Endothelial cell of umbilical vein (primary cell): ENCODE results near the gene RHOV. TPM values are rescaled to one million over a fixed set of nuclear protein-coding genes. Genes with fewer than 3 reads are reported as not detected.

ENCODE experiments used
- BruUV-seq: library from RNA; stranded (reverse); fragments of 400-500 nt; replicated peaks from 2 replicates; lab custom pipeline; 2021; lab: Mats Ljungman, UMichigan
- CTCF ChIA-PET: fragments of 300-600, 350-600 bp; sonication (Branson Sonifier 250); formaldehyde crosslinking; loops from one replicate; lab custom pipeline; 2021; ENCODE audit warnings: antibody characterized with exemption, inconsistent platforms; lab: Charles Lee
- POLR2A ChIA-PET: fragments of 300-600, 350-600 bp; sonication (Branson Sonifier 250); formaldehyde crosslinking; loops from one replicate; lab custom pipeline; 2021; ENCODE audit warnings: antibody characterized with exemption, inconsistent platforms; lab: Charles Lee
- DNase-seq: peaks from one replicate; pipeline ENCODE4 v3.0.0-alpha.2; 2011; ENCODE audit warnings: low read depth, low spot score
- FAIRE-seq: peaks from 2 replicates; lab custom pipeline; 2011; peaks lifted over from hg19 to GRCh38; lab: Jason Lieb, UNC
- H2AFZ ChIP-seq: 2 replicates; pipeline ENCODE4 v1.6.0; 2012; ENCODE audit warnings: low read depth, low read length, control low read depth, inconsistent platforms
- H3K27ac ChIP-seq: 2 replicates; pipeline ENCODE4 v1.5.1; 2011; ENCODE audit warnings: low read depth, mild to moderate bottlenecking, control low read depth, low read length, moderate library complexity; ENCODE audit not compliant: insufficient read depth
- H3K27me3 ChIP-seq, 2 experiments: 2 replicates each; pipeline versions ENCODE4 v1.6.0 to v1.6.1; 2011; ENCODE audit warnings: low read length in 2 of 2, mixed read lengths in 1 of 2; ENCODE audit not compliant: control insufficient read depth in 2 of 2, insufficient read depth in 2 of 2
- H3K36me3 ChIP-seq, 2 experiments: 2 replicates in 1 of 2; 3 replicates in 1 of 2; pipeline ENCODE4 v1.5.1; 2011; ENCODE audit warnings: low read length in 2 of 2, mild to moderate bottlenecking in 1 of 2, moderate library complexity in 1 of 2; ENCODE audit not compliant: control insufficient read depth in 2 of 2, insufficient read depth in 2 of 2; ENCODE audit errors: extremely low read depth in 1 of 2
- H3K4me1 ChIP-seq: 3 replicates; pipeline ENCODE4 v1.5.1; 2011; ENCODE audit warnings: mild to moderate bottlenecking, low read length; ENCODE audit not compliant: control insufficient read depth, insufficient read depth; ENCODE audit errors: extremely low read depth
- H3K4me2 ChIP-seq: 2 replicates; pipeline ENCODE4 v1.6.1; 2011; ENCODE audit warnings: low read length, control low read depth, mixed read lengths; ENCODE audit not compliant: insufficient read depth
- H3K4me3 ChIP-seq, 3 experiments: fragments of 200-600 bp in 1 of 3; sonication (generic), shearing (Covaris generic) in 1 of 3; replicated peaks in 1 of 3; 2 replicates each; pipeline ENCODE4 v1.5.1; 2011 to 2016; ENCODE audit warnings: control low read depth in 3 of 3, low read length in 3 of 3, mild to moderate bottlenecking in 2 of 3, inconsistent platforms in 1 of 3, low read depth in 1 of 3, moderate library complexity in 1 of 3; ENCODE audit not compliant: insufficient read depth in 1 of 3
- H3K79me2 ChIP-seq: 2 replicates; pipeline ENCODE4 v1.6.0; 2012; ENCODE audit warnings: low read length, inconsistent platforms; ENCODE audit not compliant: control insufficient read depth, insufficient read depth
- H3K9ac ChIP-seq: replicated peaks from 2 replicates; pipeline ENCODE3; 2011; ENCODE audit warnings: low read length, control low read depth; ENCODE audit not compliant: insufficient read depth; ENCODE audit errors: extremely low read depth
- H3K9me1 ChIP-seq: replicated peaks from 3 replicates; pipeline ENCODE4 v1.6.0; 2011; ENCODE audit warnings: mild to moderate bottlenecking, low read length; ENCODE audit not compliant: control insufficient read depth, insufficient read depth; ENCODE audit errors: extremely low read depth
- H3K9me3 ChIP-seq: replicated peaks from 2 replicates; pipeline ENCODE4 v1.5.1; 2012; ENCODE audit warnings: low read length, inconsistent platforms; ENCODE audit not compliant: control insufficient read depth, insufficient read depth
- H4K20me1 ChIP-seq: replicated peaks from 2 replicates; pipeline ENCODE3; 2011; ENCODE audit warnings: mild to moderate bottlenecking, low read length; ENCODE audit not compliant: control insufficient read depth, insufficient read depth; ENCODE audit errors: extremely low read depth
- CTCF ChIP-seq, 2 donors: IDR thresholded peaks; 1 replicate in 1 of 2; 2 replicates in 1 of 2; pipeline ENCODE4 v1.5.1; 2011; ENCODE audit warnings: low read length in 2 of 2, mild to moderate bottlenecking in 2 of 2, moderate library complexity in 2 of 2, control low read depth in 1 of 2, inconsistent platforms in 1 of 2, low read depth in 1 of 2; ENCODE audit not compliant: insufficient read depth in 1 of 2; ENCODE audit errors: extremely low read depth in 1 of 2
- EZH2 ChIP-seq: IDR thresholded peaks from 2 replicates; pipeline ENCODE4 v1.6.1; 2012; ENCODE audit warnings: borderline replicate concordance, low read depth, mild to moderate bottlenecking, moderate library complexity, low read length, inconsistent platforms; ENCODE audit not compliant: severe bottlenecking
- FOS ChIP-seq: IDR thresholded peaks from 2 replicates; pipeline ENCODE4 v1.6.1; 2011; ENCODE audit warnings: mild to moderate bottlenecking, low read length, moderate library complexity, borderline replicate concordance; ENCODE audit not compliant: insufficient read depth
- JUN ChIP-seq: IDR thresholded peaks from 2 replicates; pipeline ENCODE4 v1.6.1; 2011; ENCODE audit warnings: borderline replicate concordance, low read depth; ENCODE audit not compliant: insufficient read length, insufficient read depth
- MAX ChIP-seq: IDR thresholded peaks from 2 replicates; pipeline ENCODE4 v1.6.1; 2011; ENCODE audit not compliant: insufficient read depth, insufficient read length
- POLR2A ChIP-seq: IDR thresholded peaks from 2 replicates; pipeline ENCODE4 v1.6.1; 2012; ENCODE audit warnings: low read depth, mild to moderate bottlenecking, control low read depth, low read length
- POLR2AphosphoS5 ChIP-seq: IDR thresholded peaks from 2 replicates; pipeline ENCODE4 v1.6.1; 2012; ENCODE audit warnings: low read depth, mild to moderate bottlenecking, control low read depth, low read length, moderate library complexity; ENCODE audit not compliant: insufficient read depth
- dilution Hi-C: fragments of 300-500 bp; cut with MboI; formaldehyde crosslinking; loops from one replicate; pipeline ENCODE4 v1.15.0; 2019; ENCODE audit warnings: low sequenced_read_pairs; ENCODE audit not compliant: extremely low pct_ligation_motif_present
- intact Hi-C: fragments of 100-400 bp; cut with micrococcal nuclease; formaldehyde crosslinking; loops from one replicate; pipeline ENCODE4 v1.10.0; 2022
- polyA plus RNA-seq, 4 experiments: library from polyadenylated mRNA; depleted of rRNA in 3 of 4; stranded (reverse) in 3 of 4; unstranded in 1 of 4; fragments of >200 nt; gene quantifications; 2 replicates each; pipeline versions ENCODE4 v1.2.1 to v1.2.3, GENCODE V29; 2011 to 2012; ENCODE audit warnings: missing spikeins in 1 of 4
- total RNA-seq: library from RNA; stranded (reverse); gene quantifications from 2 replicates; pipeline ENCODE4 v1.2.3, GENCODE V29; 2021

The RHOV gene
- total and polyA plus RNA-seq, 2 donors (not counting 3 experiments of a cell fraction or from before 2014, with no cell fraction given): 0.15 to 0.20 TPM

GRCh38 chr15:40893733-40894680 lies 20.0 kb upstream of the RHOV start, which contains the start of gene VPS18:
TSS of gene VPS18 (plus strand) at chr15:40894450. CDS start at chr15:40894769, 319 bp downstream.
- DNase-seq: peak; percentile 96
- peak within 1 kb of the TSS; percentile 91 for H3K9ac ChIP-seq
- no peaks in the 10 kb centered on the region for H3K9me3 ChIP-seq
- H4K20me1 ChIP-seq: no peaks in the 10 kb centered on the region
- BruUV-seq: no TSS peak
- dilution Hi-C loops: no loop called here
- H3K4me2 ChIP-seq: peak within 1 kb of the TSS; percentile 69
- FAIRE-seq: peak; percentile 98
- no peaks in the 10 kb centered on the region for H3K9me1 ChIP-seq
- TF ChIP-seq FOS (no peak), JUN (no peak), POLR2AphosphoS5 (peak; percentile 65), MAX (peak; percentile 75), CTCF (IDR thresholded peaks at IDR 0.05; ENCODE audit: extremely low read depth in 1 of 2, insufficient read depth in 1 of 2, low read depth in 1 of 2, low read length in 2 of 2) (peak; percentile 77 to 95), POLR2A (peak; percentile 60), EZH2 (no peak)
- peak within 1 kb of the TSS; percentile 86 for H3K27ac ChIP-seq
- intact Hi-C loops: loop anchor here (1.0 to 10.0 kb wide), 10 partner anchors 37 to 375 kb away; partner anchors contain the start of genes CCDC32, KNL1, RMDN3 and RPUSD2
- H3K36me3 ChIP-seq: peaks cover 0 to 5% of the 10 kb centered on the region in 2 experiments
- peak within 1 kb of the TSS; percentile 96 for H2AFZ ChIP-seq
- peaks cover 14% of the 10 kb centered on the region for H3K4me1 ChIP-seq
- POLR2A ChIA-PET: interaction anchor here (0.9 to 1.4 kb wide), 2 partner anchors 35 to 165 kb away, joined by 4 to 9 read pairs; no protein-coding TSS in a partner anchor
- no peaks in the 10 kb centered on the region for H3K27me3 ChIP-seq
- peaks cover 18% of the 10 kb centered on the region for H3K79me2 ChIP-seq
- H3K4me3 ChIP-seq: peak within 1 kb of the TSS; percentile 86 to 91 (median 88)
- CTCF ChIA-PET: interaction anchor here (0.6 to 3.7 kb wide), 54 partner anchors 9 to 452 kb away, joined by 3 to 251 read pairs (median 5); partner anchors contain the start of genes C15orf62, CHAC1, DNAJC17 and KNL1
